HAP-1 (cell line): Measurements from ENCODE around the gene NDUFS5.
"Not testable (repeated sequence)": the region's sequence is repeated elsewhere in the genome, so short reads cannot be mapped to it uniquely, and the experiment has no call there.

ENCODE experiments used
- DNase-seq, 2 experiments: peaks; one replicate each; pipeline ENCODE4 v3.0.0-alpha.2; 2016 to 2020; ENCODE audit warnings: low spot score in 2 of 2
- H3K27me3 ChIP-seq: fragments of 250-450 bp; sonication (Bioruptor Pico); 2 replicates; pipeline ENCODE4 v1.5.1; 2020; ENCODE audit warnings: low read depth, mild to moderate bottlenecking, moderate library complexity
- H3K36me3 ChIP-seq: fragments of 250-450 bp; sonication (Bioruptor Pico); replicated peaks from 2 replicates; pipeline ENCODE4 v1.5.1; 2020; ENCODE audit warnings: mild to moderate bottlenecking
- H3K4me1 ChIP-seq: fragments of 250-450 bp; sonication (Bioruptor Pico); 2 replicates; pipeline ENCODE4 v1.5.1; 2020; ENCODE audit warnings: mild to moderate bottlenecking
- H3K4me3 ChIP-seq: fragments of 250-450 bp; sonication (Bioruptor Pico); 2 replicates; pipeline ENCODE4 v1.5.1; 2020; ENCODE audit warnings: mild to moderate bottlenecking, moderate library complexity
- H3K9me3 ChIP-seq: fragments of 250-450 bp; sonication (Bioruptor Pico); 2 replicates; pipeline ENCODE4 v1.5.1; 2020; ENCODE audit warnings: mild to moderate bottlenecking, moderate library complexity
- in situ Hi-C: fragments of 300-500 bp; cut with MboI; formaldehyde crosslinking; loops from 3 replicates; pipeline ENCODE4 v1.14.3; 2020; ENCODE audit warnings: low sequenced_read_pairs, inconsistent platforms, mixed read lengths

Gene NDUFS5

DNA sequence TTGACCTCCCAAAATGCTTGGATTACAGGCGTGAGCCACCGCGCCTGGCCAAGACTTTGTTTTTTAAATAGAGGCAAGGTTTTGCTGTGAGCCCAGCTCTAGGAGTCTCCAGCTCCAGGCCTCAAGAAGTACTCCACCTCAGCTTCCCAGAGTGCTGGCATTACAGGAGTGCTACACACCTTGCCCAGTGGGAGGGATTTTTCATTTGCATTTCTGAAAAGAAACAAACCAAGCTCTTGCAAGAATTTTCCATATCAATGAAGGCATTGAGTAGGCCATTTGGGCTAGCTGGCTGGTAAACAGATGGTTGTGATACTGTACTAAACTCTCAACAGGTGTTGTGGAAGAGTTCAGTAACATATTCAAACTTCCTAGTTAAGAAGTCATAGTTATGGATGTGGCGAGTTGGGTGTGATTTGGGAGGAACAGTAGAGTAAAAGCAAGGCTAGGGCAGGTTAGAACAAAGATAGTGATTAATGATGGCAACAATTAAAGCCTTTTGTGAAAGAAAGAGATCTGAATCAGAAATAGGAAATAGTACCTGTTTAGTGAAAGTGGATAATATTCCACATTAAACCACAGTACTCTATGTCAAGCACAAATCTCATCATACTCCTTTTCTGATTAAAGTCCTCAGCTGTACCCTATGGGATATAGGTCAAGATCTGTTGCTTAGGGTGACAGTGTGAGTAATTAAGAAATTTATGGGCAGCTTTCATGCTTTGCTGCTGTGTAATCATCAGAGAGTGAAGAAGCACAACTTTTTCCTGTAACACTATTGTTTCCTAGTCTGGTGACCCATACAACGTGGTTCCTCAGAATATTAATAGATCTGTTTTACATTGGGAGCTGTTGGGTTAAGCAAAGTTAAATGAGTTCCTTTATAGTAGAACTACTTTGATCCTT lies 24.4 kb upstream of the NDUFS5 start:
- in situ Hi-C loops = no loop called here
- peaks cover 82% of the 10 kb centered on the region for H3K36me3 ChIP-seq
- peak in 1 of 2 experiments; percentile 35 for DNase-seq
- H3K9me3 ChIP-seq = no peaks in the 10 kb centered on the region
- peaks cover 15% of the 10 kb centered on the region for H3K4me1 ChIP-seq
- no peaks in the 10 kb centered on the region for H3K27me3 ChIP-seq
- H3K4me3 ChIP-seq = no peak overlapping the region

DNA sequence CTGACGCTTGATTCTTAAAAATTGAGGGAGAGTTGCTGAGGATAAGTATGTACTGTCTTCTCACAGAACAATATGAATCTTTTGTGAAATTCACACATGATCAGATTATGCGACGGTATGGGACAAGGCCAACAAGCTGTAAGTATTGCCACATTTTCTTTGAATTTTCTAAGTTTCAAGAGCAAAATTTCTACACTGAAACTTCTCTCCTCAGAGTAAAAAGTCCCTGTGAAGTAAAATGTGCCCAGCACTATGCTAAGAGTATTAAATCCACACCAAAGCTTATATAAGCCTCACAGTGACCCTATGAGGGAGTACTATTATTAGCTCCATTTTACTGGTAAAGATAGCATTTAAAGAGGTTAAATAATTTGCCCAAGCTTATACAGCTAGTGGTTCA lies 22.9 kb upstream of the NDUFS5 start:
- no peak overlapping the region for H3K4me3 ChIP-seq

DNA sequence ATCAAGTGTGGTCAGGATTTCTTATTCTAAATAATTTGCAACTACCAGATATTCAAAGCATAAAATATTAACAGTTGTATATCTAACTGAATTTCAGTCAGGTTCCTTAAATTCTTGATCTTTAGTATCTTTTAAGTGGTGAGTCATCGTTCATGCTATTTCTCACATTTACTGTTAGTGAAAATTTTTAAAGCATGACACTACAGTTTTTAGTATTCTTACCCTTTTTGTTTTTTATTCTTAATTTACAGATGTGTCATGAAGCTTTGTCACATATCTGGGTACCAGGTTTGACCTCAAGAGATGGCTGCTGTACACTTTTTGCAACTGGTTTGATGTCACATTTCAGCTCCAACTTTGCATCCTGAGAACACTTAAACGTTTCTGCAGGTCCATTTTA lies 22.4 kb upstream of the NDUFS5 start:
- no peak for DNase-seq
- H3K4me1 ChIP-seq = peaks cover 24% of the 10 kb centered on the region
- in situ Hi-C loops = no loop called here

More for the DNA sequence above, 22.9 kb upstream of the NDUFS5 start:
- H3K9me3 ChIP-seq = no peaks in the 10 kb centered on the region
- no peaks in the 10 kb centered on the region for H3K27me3 ChIP-seq
- in situ Hi-C loops = no loop called here
- peaks cover 24% of the 10 kb centered on the region for H3K4me1 ChIP-seq
- DNase-seq = no peak
- peaks cover 86% of the 10 kb centered on the region for H3K36me3 ChIP-seq

DNA sequence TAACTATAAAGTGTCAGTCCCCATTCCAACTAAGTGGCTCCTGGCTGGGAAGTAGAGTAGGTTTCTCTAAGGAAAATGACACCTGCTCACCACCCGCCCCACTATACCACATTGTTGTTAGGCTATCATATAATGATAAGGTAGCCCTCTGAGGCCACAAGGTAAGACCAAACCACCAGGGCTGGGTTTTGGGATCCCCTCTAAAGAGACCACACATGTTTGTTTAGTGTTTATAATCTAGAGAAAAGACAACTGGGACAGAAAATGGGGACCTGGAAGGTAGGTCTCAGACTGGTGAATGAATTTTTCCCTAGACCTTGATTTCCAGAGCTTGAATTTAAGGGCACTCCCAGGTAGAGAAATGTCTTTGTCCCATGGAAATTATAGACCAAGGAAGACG lies 19.9 kb upstream of the NDUFS5 start:
- Histone ChIP-seq H3K27me3 (no peaks in the 10 kb centered on the region), H3K9me3 (no peaks in the 10 kb centered on the region), H3K4me3 (no peak overlapping the region), H3K4me1 (peaks cover 23% of the 10 kb centered on the region), H3K36me3 (peaks cover 81% of the 10 kb centered on the region)
- in situ Hi-C loops = no loop called here
- DNase-seq = no peak

More for the DNA sequence above, 22.4 kb upstream of the NDUFS5 start:
- H3K9me3 ChIP-seq = no peaks in the 10 kb centered on the region
- H3K36me3 ChIP-seq = peaks cover 87% of the 10 kb centered on the region
- no peak overlapping the region for H3K4me3 ChIP-seq
- H3K27me3 ChIP-seq = no peaks in the 10 kb centered on the region

DNA sequence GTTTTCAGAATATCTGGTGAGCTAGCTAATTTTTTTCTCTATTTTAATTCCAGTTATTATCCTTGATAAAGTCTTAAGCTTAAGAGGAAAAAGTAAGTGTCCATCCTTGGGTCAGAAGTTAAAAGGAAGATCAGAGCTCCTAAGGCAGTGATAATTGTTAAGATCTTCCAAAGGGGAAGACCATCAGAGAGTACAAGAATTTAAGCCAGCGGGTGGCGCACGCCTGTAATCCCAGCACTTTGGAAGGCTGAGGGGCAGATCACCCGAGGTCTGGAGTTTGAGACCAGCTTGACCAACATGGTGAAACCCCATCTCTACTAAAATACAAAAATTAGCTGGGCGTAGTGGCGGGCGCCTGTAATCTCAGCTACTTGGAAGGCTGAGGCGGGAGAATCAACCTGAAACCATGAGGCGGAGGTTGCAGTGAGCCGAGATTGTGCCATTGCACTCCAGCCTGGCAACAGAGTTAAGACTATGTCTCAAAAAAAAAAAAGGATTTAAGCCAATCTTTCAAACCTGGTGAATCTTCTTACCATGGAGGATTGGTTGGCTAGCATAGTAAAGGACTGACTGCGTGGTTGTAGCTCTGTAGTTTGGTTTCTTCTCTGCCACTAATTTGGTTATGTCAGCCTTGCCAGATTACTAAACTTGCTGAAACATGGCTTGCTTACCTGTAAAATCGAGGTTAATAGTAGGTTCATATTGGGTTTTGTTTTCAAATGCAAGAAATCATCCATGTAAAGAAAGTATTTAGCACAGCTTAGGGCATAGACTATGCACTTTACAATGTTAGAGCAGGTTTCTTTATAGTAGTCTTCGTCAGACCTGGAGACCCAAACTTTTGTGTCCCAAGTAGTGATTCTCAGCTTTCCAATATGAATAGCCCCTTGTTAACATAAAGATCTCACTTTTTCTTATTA lies 19.2 kb upstream of the NDUFS5 start:
- Histone ChIP-seq H3K9me3 (no peaks in the 10 kb centered on the region), H3K36me3 (peaks cover 77% of the 10 kb centered on the region), H3K4me3 (no peak overlapping the region), H3K27me3 (no peaks in the 10 kb centered on the region), H3K4me1 (peaks cover 17% of the 10 kb centered on the region)
- DNase-seq = no peak
- in situ Hi-C loops = no loop called here

DNA sequence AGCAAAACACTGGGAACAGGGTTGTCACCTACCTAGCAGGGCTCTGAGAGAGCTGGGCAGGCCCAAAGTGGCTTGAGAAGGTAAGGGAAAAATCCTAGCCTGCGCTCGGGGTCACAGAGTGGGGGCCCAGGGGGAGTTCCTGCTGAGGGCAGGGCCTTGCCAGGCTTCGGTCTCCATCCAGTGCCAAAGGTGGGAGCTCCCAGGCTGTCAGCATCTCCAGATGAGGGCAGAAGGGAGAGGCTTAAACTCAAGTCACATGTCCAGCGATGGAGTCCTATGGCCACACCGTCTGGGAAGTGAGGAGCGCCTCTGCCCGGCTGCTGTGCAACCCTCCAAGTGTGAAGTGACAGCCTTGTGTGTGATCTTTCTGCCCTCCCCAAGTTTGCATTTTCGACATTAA lies 11.2 kb upstream of the NDUFS5 start:
- H3K9me3 ChIP-seq, H3K4me1 ChIP-seq, in situ Hi-C loops, H3K36me3 ChIP-seq, H3K27me3 ChIP-seq, H3K4me3 ChIP-seq, DNase-seq: not testable (repeated sequence)

DNA sequence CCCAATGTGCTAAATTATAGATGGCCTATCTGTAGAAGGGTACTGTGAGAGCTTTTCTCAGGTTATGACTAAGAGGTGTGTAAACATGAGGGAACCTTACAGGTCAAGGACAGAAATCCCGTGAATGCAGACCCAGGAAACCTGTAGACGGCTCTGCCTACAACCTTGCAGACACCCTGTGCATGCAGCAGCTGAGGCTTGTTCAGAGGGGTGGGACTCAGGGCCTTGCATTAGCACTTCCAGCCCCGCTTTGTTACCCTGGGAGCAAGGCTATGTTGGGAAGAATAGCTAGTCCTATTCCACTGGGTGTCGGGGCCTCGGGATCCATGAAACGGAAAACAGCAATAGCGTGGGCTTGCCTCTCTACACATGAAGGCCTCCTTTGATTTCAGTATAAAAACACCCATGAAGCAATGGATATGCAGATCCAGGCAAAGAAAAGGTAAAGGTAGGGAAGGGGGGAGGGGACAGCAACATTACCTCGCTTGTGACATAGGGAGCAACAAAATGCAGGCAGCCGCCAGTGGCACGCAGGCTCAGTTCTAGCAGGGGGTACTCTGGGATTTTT lies 9.5 kb upstream of the NDUFS5 start:
- DNase-seq = no peak
- Histone ChIP-seq H3K9me3 (no peaks in the 10 kb centered on the region), H3K4me3 (no peak overlapping the region)

DNA sequence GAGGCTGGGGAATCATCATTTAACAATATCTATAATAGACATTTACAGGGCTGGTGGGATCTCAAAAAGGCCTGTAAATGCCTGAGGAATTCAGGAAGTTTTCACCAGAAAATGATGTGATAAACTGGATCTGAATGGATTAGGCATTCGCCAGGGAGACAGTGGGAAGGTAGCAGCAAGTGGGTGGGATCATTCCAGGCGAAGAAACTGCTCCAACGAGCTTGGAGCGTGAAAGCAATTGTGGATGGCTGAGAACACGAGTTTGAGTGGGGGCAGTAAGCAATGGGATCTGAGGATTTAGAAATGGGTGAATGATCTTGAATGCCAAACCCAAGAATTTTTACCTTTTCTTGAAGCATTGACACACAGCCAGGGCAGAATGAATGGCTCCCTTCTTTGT lies 8.9 kb upstream of the NDUFS5 start:
- no peak for DNase-seq
- H3K27me3 ChIP-seq = no peaks in the 10 kb centered on the region
- H3K9me3 ChIP-seq = no peaks in the 10 kb centered on the region
- no peak overlapping the region for H3K4me3 ChIP-seq
- H3K36me3 ChIP-seq = no peaks in the 10 kb centered on the region
- H3K4me1 ChIP-seq = no peaks in the 10 kb centered on the region
- in situ Hi-C loops = no loop called here

More for the DNA sequence above, 9.5 kb upstream of the NDUFS5 start:
- no peaks in the 10 kb centered on the region for H3K4me1 ChIP-seq
- in situ Hi-C loops = no loop called here
- 0 out of 2 replicates have a peak, but pooled peaks cover 5% of the 10 kb centered on the region for H3K36me3 ChIP-seq
- no peaks in the 10 kb centered on the region for H3K27me3 ChIP-seq

DNA sequence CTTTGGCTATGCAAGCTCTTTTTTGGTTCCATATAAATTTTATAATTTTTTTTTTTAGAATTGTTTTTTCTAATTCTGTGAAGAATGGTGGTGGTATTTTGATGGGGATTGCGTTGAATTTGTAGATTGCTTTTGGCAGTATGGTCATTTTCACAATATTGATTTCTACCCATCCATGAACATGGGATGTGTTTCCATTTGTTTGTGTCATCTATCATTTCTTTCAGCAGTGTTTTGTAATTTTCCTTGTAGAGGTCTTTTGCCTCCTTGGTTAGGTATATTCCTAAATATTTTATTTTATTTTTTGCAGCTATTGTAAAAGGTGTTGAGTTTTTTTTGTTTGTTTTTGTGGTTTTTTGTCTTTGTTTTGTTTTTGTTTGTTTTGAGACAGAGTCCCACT lies 5.7 kb upstream of the NDUFS5 start:
- H3K9me3 ChIP-seq, H3K4me3 ChIP-seq, H3K36me3 ChIP-seq, H3K4me1 ChIP-seq, in situ Hi-C loops, DNase-seq, H3K27me3 ChIP-seq: not testable (repeated sequence)

DNA sequence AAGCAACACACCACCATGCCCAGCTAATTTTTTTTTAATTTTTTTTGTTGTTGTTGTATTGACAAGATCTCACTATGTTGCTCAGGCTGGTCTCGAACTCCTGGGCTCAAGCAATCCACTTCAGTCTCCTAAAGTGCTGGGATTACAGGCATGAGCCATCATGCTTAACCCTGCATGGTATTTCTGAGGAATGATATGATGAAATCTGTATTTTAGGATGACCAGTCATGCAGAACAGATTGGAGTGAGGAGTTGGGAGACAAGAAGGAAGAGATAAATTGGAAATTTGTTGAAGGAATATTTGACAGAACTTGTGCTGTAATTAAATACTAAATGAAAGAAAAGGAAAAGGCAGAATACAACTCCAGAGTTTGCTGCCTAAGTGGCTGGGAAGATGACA lies 4.7 kb upstream of the NDUFS5 start:
- no peaks in the 10 kb centered on the region for H3K27me3 ChIP-seq
- in situ Hi-C loops = no loop called here
- H3K36me3 ChIP-seq = no peaks in the 10 kb centered on the region
- DNase-seq = no peak
- no peaks in the 10 kb centered on the region for H3K9me3 ChIP-seq
- no peak overlapping the region for H3K4me3 ChIP-seq
- H3K4me1 ChIP-seq = peaks cover 6% of the 10 kb centered on the region

DNA sequence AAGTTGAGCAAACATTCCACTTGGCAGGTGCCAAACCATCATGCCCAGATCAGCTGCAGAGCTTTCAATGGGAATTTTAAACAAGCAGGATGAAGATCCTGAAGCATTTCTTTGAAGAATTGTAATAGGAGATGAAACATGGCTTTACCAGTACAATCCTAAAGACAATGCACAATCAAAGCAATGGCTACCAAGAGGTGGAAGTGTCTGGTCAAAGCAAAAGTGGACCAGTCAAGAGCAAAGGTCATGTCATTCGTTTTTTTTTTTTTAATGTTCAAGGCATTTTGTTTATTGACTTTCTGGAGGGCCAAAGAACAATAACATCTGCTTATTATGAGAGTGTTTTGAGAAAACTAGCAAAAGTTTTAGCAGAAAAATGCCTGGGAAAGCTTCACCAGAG lies 3.0 kb upstream of the NDUFS5 start:
- DNase-seq = no peak
- H3K9me3 ChIP-seq = no peaks in the 10 kb centered on the region
- H3K27me3 ChIP-seq = no peaks in the 10 kb centered on the region
- H3K36me3 ChIP-seq = peaks cover under 1% of the 10 kb centered on the region; the same call in 1 of the 2 replicates
- in situ Hi-C loops = no loop called here
- no peak overlapping the region for H3K4me3 ChIP-seq
- H3K4me1 ChIP-seq = peaks cover 6% of the 10 kb centered on the region

DNA sequence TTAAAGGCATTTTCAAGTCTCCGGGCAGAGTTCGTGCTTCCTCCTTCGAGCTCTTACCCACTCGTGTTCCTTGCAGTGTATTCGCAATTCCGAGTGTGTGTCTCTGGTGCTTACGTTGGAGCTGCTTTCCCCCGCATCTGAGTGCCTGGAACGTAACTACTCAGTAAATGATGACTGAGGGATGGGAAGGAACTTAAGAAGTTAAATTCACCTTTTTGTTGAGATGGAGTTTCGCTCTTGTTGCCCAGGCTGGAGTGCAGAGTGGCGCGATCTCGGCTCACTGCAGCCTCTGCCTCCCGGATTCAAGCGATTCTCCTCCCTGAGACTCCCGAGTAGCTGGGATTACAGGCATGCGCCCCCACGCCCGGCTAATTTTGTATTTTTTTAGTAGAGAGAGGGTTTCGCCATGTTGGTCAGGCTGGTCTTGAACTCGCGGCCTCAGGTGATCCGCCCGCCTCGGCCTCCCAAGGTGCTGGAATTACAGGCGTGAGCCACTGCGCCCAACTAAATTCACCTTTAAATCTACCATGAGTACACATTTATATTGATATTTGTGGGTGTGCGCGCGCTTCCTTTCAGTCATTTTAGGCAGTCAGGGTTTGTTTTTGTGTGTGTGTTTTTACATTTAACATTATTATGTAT lies 837 bp downstream of the NDUFS5 start:
- in situ Hi-C loops = no loop called here
- Histone ChIP-seq H3K4me1 (peaks cover 6% of the 10 kb centered on the region), H3K9me3 (no peaks in the 10 kb centered on the region), H3K4me3 (peak overlapping the region; percentile 69), H3K36me3 (peaks cover 39% of the 10 kb centered on the region), H3K27me3 (no peaks in the 10 kb centered on the region)
- DNase-seq = peak in 1 of 2 experiments; percentile 34

DNA sequence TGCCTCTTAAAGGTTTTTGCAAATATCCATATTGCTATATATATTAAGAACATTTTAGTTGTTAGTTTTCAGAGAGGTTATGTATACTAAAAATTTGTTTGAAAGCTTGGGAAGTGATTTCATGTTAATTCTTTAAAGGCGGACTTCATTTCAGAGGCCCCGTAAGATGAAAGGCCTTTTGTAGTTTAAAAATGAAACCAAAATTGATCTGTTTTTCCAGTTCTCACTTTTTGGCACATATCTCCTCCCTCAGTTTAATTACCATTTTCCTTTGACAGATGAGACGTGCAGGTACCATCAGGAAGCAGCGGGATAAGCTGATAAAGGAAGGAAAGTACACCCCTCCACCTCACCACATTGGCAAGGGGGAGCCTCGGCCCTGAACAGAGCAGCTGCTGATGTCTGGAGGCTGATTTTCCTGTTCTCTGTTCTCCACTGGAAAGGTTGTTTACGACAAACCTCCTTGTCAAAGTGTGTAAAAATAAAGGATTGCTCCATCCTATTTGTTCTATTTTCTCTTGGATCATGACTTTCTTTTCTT lies 8.0 kb downstream of the NDUFS5 start:
- in situ Hi-C loops = no loop called here
- DNase-seq = no peak
- no peaks in the 10 kb centered on the region for H3K9me3 ChIP-seq
- H3K36me3 ChIP-seq = peaks cover 70% of the 10 kb centered on the region
- no peaks in the 10 kb centered on the region for H3K4me1 ChIP-seq
- no peaks in the 10 kb centered on the region for H3K27me3 ChIP-seq
- no peak overlapping the region for H3K4me3 ChIP-seq
